OCI-LY3 (cell line): ENCODE results near the gene ORMDL1.
A peak's percentile ranks its signal among the peaks of the same experiment; 100 is the strongest.

Experiments used
- EZH2phosphoT487 ChIP-seq: fragments of 200-600 bp; shearing (Covaris generic); IDR thresholded peaks from 2 replicates; pipeline ENCODE4 v1.6.1; 2018; ENCODE audit warnings: antibody characterized with exemption, mixed run types, low read depth
- TF ChIP-seq, protein P1 (sequence below): fragments of 200-600, 300-600 bp; sonication (generic); IDR thresholded peaks from 2 replicates; pipeline ENCODE4 v1.5.1; 2014; ENCODE audit warnings: antibody characterized with exemption, low read length, low read depth

DNA sequence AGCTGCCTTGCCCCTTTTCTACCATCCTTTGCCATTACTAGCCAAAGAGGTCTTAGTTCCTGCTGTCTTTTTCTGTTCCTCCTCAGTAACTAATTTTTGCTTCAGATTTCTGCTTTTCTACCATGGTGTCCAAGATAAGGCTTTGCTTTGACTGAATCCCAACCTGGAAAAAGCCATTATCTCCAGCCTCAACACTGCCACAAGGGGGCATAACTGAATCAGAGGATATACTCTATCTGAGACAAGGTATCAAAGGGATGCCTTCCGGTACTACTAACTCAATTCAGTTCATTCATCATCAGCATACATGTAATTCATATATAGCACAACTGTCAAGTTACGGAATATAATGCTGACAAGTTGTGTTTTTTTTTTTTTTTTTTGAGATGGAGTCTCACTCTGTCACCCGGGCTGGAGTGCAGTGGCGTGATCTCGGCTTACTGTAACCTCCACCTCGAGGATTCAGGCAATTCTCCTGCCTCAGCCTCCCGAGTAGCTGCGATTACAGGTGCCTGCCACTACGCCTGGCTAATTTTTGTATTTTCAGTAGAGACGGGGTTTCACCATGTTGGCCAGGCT is 33.0 kb downstream of the ORMDL1 start:
- TF ChIP-seq, protein P1, sequence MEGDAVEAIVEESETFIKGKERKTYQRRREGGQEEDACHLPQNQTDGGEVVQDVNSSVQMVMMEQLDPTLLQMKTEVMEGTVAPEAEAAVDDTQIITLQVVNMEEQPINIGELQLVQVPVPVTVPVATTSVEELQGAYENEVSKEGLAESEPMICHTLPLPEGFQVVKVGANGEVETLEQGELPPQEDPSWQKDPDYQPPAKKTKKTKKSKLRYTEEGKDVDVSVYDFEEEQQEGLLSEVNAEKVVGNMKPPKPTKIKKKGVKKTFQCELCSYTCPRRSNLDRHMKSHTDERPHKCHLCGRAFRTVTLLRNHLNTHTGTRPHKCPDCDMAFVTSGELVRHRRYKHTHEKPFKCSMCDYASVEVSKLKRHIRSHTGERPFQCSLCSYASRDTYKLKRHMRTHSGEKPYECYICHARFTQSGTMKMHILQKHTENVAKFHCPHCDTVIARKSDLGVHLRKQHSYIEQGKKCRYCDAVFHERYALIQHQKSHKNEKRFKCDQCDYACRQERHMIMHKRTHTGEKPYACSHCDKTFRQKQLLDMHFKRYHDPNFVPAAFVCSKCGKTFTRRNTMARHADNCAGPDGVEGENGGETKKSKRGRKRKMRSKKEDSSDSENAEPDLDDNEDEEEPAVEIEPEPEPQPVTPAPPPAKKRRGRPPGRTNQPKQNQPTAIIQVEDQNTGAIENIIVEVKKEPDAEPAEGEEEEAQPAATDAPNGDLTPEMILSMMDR: peak; percentile 71
- no peak for TF ChIP-seq EZH2phosphoT487
